SK-N-DZ (cell line): ENCODE data around the gene DDO. TPM values are rescaled to one million over a fixed set of nuclear protein-coding genes. Genes with fewer than 3 reads are reported as not detected.

ENCODE experiments used
- DNase-seq: peaks from one replicate; pipeline ENCODE4 v3.0.0-alpha.2; 2015; ENCODE audit warnings: low spot score
- polyA plus RNA-seq, 2 experiments: library from polyadenylated mRNA; depleted of rRNA; stranded (reverse); fragments of >200 nt; gene quantifications; 2 replicates each; pipeline ENCODE4 v1.2.3, GENCODE V29; 2014

Gene DDO, protein sequence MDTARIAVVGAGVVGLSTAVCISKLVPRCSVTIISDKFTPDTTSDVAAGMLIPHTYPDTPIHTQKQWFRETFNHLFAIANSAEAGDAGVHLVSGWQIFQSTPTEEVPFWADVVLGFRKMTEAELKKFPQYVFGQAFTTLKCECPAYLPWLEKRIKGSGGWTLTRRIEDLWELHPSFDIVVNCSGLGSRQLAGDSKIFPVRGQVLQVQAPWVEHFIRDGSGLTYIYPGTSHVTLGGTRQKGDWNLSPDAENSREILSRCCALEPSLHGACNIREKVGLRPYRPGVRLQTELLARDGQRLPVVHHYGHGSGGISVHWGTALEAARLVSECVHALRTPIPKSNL
- 0.20 and 0.23 TPM in 2 replicates for polyA plus RNA-seq (2014; cell fraction: cytosol; rRNA removed)
- 0.72 TPM in 1 of 2 replicates, not detected in the other for polyA plus RNA-seq (2014; cell fraction: nucleus; rRNA removed)

DNA sequence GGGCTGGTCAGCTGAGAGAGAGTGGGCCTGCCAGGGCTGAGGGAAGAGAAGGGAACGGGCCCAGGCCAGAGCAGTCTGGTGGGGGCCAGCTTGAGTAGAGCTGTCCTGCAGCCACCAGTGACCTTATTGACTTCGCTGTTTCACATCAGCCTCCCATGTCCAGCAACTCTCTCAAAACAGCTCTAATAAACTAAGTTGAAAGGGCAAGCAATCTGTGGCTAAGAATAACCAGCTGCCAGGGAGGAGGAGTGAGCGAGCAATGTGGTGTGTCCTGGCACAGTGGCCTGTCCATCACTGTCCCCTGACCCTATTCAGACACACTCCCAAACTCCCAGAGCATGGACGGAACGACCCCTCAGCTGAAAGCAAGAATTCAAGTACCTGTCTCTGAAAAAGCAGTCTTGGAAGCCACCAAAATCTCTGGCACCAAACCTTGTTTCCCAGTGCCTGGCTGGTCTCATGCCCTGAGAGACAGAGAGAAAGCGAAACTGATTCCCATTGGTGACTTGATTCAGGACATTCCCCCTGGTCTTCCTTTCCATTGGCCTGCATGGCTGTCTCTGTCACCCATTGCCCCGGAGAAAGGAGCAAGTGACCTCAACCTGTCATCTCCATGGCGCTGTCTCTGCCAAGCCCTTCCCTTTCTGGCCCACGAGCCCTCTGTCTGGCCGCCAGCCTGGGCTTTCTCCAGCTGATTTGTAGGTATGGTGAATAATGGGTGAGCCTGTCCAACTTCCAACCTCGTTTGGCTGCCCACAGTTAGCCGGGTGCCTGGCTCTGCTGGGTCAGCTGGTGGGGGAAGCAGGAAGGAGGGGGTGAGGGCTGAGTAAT lies at the start of gene DDO:
TSS of gene DDO (minus strand) at position 490 of the 831 bp plus-strand sequence. CDS start 2,113 bp downstream, outside the sequence.
- peak; percentile 28 for DNase-seq

DNA sequence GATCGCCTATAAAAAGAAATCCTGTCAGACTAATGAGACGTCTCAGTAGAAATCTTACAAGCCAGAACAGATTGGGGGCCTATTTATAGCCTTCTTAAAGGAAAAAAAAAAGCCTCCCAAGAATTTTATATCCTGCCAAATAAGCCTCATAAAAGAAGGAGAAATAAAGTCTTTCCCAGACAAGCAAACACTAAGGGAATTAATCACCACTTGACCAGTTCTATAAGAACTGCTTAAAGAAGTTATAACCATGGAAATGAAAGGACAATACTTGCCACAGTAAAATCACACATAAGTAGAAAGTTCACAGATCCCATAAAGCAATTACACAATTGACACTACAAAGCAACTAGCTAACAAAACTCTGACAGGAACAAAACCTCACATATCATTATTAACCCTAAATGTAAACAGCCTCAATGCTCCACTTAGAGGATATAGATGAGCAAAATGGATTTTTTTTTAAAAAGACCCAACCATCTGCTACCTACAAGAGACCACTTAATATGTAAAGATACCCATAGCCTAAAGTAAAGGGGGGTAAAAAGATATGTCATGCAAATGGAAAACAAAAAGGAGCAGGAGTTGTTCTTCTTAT lies 47.6 kb upstream of the DDO start:
- DNase-seq, result no peak

DNA sequence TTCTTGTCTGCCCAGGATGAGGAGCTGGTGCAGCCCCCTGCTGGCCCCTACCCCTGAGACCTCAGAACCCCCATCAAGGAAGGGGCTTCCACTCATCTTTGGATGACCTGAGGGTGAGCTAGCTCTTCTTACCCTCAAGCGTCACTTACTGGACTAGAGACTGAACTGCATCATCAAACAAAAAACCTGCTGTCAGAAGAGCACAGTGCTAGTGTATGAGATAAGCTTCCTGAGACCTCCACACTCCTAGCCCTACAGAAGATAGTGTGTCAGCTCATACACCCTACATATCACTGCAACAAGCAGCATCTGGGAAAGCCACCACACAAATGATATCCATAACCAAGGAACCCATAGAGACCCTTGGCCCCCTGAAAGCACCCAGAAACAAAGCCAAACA lies 46.0 kb upstream of the DDO start:
- no peak for DNase-seq

DNA sequence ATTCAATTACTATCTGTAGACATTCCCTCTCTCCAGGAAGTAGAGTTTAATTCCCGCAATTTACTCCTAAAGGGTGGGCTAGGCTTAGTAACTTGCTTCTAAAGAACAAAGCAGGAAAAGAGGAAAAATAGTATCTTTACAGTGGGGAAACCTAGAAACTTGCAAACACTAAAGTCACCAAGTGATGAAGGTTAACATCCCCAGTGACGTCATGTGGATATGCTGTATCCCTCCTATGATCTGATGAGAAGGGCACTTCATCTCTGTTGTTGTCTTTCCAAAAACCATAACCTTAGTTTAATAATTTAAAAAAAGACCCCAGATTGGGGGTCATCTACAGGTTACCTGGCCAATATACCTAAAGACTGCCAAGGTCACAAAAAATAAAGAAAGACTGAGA lies 43.8 kb upstream of the DDO start:
- DNase-seq, result no peak

DNA sequence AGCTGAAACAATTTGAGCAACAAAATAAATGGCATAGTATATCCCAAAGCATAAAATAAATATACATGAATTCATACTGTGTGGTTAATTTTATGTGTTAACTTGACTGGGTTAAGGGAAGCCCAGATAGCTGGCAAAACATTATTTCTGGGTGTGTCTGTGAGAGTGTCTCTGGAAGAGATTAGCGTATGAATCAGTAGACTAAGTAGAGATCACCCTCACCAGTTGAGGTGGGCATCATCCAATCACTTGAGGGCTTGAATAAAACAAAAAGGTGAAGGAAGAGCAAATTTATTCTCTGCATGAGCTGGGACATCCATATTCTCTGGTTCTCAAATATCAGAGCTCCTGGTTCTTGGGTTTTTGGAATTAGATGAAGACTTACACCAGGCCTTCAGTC lies 43.1 kb upstream of the DDO start:
- no peak for DNase-seq

DNA sequence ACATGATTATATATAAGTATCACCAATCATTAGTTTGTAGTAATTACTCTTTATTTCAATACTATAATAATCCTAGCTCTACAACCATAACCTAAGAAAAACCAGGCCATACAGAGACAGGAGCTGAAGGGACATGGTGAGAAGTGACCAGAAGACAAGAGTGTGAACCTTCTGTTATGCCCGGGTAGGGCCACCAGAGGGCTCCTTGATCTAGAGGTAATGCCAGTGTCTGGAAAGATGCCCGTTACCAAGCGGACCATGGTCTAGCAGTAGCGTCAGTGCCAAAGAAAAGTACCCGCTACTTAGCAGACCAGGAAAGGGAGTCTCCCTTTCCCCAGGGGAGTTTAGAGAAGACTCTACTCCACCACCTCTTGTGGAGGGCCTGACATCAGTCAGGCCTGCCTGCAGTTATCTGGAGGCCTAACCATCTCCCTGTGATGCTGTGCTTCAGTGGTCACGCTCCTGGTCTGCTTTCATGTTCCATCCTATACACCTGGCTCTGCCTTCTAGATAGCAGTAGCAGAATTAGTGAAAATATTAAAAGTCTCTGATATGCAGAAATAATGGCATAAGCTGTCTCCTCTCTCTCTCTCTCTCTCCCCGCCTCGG lies 42.3 kb upstream of the DDO start:
- DNase-seq, result peak; percentile 45

DNA sequence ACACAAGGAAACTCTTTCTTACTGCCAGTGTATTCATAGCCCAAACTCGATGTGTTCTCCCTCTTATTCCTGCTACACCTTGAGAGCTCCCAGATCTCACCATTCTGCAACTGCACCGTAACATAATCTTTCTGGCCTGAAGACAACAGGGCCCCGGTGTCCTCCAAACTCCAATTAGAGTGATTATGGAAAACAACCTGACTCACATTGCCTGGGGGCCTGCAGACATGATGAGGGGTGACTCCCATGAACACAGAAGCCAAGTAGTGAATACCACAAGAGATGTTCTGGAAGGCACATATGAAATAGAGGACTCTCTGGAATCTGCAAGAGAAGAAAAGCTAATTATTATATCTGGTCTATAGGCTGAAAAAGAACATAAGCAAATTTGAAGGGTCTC lies 41.3 kb upstream of the DDO start:
- DNase-seq, result no peak

DNA sequence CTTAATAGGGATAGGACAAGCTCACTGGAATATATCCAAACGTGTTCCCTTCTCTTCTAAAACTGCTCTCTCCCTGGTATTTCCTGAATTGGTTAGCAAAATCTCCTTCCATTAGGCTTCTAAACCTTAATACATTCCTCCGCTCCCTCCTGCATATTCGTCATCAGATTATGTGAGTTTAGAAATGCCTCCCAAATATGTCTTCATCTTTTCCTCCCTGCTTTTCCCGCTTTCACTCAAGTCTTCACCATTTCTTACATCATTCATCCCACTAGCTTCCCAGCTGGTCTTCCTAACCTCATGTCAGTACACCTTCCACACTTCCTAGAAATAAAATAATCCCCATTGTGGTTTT lies 34.1 kb upstream of the DDO start:
- DNase-seq, result no peak

DNA sequence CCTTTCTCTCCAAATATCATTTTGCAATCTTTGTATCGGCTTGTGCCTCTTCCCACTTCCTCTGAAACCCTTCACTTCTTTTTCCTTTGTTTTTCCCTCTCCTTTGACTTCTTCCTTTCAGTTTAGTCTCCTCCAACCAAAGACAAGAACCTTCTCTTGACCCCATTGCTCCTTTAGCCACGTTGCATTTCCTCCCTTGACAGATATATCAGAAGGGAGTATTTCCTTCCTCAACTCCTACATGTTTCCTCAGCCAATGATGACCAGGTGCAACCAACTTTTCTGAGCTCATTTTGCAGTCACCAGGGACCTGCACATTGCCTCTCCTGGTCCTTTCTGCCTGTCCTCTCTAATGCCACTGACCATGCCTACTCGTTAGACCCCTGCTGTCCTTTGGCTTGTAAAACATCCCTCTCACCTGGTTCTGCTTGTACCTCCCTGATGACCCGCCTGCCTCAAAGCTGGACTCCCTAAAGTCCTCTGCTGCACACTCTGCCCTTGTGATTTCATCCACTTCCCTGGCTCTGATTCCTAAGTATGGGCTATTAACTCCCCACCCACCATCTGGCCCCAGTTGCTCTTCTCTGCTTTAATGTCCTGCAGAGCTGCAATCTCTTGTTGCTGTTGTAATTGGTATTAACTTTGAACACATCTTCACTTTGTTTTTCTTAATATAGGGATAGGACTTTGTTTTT lies 33.6 kb upstream of the DDO start:
- DNase-seq, result no peak

DNA sequence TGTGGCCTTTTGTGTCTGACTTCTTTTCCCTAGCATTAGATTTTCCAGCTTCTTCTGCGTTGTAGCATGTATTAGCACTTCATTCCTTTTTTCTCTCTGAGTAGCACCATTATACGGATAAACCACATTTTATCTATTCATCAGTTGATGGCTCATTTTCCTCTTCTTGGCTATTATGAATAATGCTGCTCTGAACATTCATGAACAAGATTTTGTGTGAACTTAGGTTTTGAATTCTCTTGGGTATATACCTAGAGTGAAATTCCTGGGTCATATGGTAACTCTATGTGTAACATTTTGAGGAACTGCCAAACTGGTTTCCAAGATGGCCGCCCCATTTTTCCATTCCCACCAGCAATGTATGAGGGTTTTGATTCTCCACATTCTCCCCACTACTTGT lies 32.4 kb upstream of the DDO start:
- DNase-seq, result no peak

DNA sequence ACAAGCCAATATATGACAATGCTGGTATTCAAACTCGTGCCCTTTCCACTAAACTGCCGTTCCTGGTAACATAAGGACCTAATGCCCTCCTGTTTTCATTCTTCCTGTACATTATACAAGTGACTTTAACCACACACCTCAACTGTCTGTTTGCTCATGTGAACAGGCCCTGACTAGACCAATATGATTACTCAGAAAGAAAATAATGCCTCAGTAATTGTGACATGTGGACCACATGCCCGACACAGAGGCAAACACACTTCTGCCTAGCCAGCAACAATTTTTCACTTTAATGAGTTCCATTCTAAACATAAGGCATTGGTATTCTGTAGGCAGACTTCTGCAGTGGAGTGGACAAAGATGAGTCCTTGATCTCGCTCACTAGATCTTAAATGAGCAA lies 31.0 kb upstream of the DDO start:
- no peak for DNase-seq

DNA sequence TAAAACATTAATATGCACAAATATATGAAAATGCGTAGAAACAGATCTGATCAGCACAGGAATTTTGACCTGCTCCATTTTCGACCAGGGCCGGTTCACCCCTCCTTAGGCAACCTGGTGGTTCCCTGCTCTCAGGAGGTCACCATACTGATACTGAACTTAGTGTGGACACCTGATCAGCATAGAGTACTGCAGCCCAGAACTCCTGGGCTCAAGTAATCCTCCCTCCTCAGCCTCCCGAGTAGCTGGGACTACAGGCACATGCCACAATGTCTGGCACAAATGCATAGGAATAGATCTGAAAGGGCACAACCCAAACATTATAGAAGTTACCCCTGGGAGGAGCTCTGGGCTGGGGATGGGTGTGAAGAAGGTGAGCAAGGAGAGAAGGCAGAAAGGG lies 24.7 kb upstream of the DDO start:
- DNase-seq, result no peak

DNA sequence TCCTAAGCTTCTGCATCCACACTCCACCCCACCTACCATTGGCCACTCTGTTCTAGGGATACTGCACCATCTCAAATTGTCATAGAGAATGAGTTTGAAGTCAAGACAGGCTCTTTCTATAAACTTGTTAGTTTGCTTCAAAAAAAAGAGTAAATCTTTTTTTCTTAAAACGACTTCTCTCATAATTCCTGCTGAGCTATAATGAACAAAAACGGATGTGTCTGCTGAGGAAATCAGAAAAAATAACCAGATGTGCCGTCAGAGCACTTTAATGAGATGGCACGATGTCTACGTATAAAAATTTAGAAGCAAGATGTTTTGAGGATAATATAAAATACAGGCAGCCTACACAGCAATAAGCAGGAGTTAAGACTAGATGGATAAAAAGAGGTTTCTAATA lies 24.0 kb upstream of the DDO start:
- no peak for DNase-seq

DNA sequence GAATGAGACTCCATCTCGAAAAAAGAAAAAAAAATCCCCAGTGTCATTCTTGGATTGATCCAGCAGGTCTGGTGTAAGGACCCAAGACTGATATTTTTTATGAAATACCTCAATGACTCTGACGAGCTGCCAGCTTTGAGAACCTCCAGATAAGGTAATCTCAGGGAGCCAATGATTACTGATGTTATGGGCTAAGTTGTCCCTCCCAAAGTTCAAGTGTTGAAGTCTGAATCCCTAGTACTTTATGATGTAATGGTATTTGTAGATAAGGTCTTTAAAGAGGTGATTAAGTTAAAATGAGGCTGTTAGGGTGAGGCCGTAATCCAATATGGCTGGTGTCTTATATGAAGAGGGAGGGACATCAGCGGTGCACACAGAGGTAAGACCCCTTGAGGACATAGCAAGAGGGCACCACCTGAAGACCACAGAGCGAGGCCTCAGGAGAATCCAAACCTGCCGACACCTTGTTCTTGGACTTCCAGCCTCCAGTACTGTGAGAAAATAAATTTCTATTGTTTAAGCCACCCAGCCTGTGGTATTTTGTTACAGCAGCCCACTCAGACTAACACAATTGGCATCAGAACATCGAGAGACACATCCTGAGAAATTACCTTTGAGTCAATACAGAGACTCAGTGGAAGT lies 19.7 kb upstream of the DDO start:
- DNase-seq, result no peak

DNA sequence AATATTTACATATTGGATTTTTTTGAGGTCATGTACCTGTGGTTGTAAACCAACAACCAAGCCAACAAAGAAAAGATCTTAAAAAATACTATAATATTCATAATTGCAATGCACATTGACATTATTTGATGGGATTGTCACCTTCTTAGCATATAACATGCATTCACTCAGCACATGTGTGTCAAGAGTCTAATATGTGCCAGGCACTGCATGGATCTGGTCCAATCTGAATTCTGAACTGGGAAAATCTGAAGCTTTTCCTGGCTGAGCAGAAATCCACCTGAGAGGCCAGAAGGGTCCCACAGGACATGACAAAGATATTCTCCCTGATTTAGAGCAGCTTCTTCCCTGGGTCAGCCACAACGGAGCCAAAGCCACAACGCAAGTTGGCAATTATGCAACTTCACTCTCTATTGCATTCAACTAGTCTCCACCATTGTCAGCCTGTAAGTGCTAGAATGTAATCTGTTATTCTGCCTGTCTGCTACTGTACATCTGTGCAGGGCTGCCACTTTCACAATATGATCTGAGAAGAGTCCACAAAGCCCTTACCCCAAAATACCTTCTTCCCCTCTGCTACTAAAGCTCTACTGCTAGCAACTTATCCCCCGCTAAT lies 17.0 kb upstream of the DDO start:
- DNase-seq, result no peak

DNA sequence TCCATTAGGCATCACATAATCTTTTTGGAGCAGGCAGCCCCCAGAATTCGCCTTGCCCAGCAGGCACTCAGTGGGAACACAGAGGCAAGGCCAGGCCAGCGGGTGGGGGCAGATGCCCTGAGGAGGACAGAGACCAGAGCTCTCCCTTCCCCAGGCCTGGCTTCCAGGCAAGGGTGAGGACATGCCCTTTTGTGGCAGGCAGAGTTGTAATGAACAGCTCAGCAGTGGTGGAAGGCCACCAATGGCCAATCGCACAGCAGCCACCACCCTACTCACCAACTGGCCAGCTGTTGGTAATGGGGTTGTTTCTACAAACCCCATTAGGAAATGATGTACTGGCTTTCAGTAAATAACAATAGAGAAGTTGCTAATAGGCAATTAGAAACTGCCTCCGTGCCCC lies 15.4 kb upstream of the DDO start:
- no peak for DNase-seq

DNA sequence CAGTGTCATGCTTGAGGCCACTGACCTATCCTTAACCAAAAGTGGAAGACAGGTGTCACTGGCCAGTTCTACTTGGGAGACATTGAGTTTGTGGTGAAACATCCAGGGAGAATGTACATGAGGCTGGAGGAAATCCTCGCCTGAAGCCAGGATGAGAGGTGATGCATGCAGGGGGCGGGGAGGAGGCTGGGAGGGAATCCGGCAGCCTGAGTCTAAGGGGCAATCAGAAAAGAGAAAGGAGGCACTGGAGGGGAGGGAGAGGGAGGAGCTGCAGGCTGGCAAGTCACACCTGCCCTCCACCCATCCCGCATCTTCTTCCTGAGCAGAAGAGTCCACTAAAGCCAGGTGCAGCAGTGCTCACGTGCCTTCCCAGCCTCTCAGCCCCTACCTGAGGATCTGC lies 14.9 kb upstream of the DDO start:
- DNase-seq, result no peak

DNA sequence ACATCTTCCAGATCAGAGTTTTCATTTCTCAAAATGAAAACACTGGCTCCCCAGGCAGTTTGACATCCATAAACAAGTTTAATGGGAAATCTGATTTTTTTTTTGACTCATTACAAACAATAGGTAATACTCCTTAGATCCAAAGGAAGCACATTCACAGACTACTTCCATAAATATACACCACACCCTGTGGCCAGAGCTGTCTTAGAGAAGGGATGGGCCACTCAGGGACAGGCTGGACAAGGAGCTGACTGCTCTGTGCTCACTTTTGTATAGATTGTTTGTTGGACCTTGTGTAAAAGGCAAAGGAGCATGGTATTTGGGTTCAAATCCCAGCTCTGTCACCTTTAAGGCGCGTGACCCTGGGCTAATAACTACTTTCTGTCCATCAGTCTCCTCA lies 12.8 kb upstream of the DDO start:
- no peak for DNase-seq

DNA sequence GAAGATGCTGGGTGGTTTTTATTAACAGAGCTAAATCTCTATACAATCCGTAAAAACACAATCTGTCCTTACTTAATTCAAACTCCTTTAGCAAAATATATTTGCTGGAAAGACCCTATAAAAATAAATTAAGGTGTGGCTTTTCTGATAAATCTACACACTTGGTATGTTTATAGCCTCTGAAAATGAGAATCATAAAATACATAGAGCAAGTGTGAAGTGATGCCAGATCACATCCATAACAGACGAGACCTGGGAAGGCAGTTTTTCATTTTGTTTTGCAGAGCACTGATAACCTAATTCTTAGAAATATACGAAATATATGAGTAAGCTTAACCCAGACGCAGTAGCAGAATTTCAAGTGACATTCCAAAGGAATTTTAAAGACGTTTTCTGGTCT lies 10.4 kb upstream of the DDO start:
- DNase-seq, result no peak

DNA sequence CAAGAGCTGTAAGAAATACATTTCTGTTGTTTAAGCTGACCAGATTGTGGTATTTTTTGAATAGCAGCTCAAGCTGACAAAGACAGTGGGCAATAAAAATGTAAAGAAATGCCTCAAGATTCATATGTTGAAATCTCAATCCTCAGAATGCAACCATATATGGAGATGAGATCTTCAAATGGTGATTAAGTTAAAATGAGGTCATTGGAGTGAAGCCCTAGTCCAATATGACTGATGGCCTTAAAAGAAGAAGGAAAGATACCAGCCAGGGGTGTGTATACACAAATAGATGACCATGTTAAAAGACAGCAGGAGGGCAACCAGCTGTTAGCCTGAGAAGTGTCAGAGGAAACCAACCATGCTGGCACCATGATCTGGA lies 7.1 kb upstream of the DDO start:
- no peak for DNase-seq
